Measurements from ENCODE around the gene R3HCC1L.

Gene R3HCC1L

DNA sequence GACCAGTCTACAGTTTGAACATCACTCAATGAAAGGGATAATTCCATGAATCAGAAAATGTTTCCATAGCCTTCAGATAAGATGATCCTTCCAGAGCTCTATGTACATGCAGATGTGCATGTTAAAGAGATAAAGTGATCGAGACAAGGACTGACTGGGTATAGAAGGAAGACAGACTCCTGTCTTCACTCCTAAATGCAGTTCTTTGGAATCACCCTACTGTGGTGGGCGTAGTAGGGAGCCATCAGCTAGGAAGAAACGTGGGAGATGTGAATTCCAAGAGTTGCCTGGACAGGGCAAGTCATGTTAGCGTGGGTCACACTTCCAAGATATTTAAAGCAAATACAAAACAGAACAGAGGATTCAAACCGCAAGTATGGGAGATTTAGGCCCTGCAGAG is 109.7 kb downstream of the R3HCC1L start:
- H3K27ac ChIP-seq = no peak overlapping the region
- ChIA-PET POLR2A (ENCODE audit: low non-redundant PET) (no interaction called here), CTCF (interaction anchor here (0.6 to 1.4 kb wide), 2 partner anchors 65 to 1631 kb away, joined by 5 to 10 read pairs; no protein-coding TSS in a partner anchor)
- no peak for DNase-seq (ENCODE audit: low spot score)
- TF ChIP-seq CTCF (conservative IDR thresholded peaks at IDR 0.05; ENCODE audit: low read depth) = no peak

DNA sequence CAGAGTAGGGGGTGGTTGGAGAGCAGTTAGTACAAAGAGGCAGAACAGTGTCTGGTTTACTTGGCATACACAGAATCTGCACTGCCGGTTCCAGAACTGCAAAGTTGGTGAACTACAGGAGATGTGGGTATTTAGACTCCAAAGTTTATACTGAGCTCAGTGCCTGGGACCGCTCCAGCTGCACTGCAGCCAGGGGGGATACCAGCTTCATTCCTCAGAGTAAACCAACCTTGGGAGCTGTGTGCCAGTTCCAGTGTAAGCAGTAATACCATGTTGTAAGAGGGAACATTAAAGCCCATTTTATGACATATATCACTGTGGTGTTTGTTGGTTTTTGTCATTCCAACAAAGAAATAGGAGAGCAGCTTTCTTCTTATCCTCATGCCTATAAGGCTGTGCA is 110.1 kb downstream of the R3HCC1L start:
- CTCF ChIA-PET = interaction anchor here (0.5 kb wide), 1 partner anchor 65 kb away, joined by 3 read pairs; no protein-coding TSS in a partner anchor
- TF ChIP-seq CTCF (conservative IDR thresholded peaks at IDR 0.05; ENCODE audit: low read depth) = no peak
- DNase-seq (ENCODE audit: low spot score) = no peak
- no peak overlapping the region for H3K27ac ChIP-seq
- POLR2A ChIA-PET (ENCODE audit: low non-redundant PET) = no interaction called here

GRCh38 chr10:98246911-98247805 is 112.7 kb downstream of the R3HCC1L start:
- DNase-seq (ENCODE audit: low spot score) = no peak
- ChIA-PET CTCF (interaction anchor here (0.7 kb wide), 1 partner anchor 128 kb away, joined by 3 read pairs; no protein-coding TSS in a partner anchor), POLR2A (ENCODE audit: low non-redundant PET) (no interaction called here)
- no peak for TF ChIP-seq CTCF (conservative IDR thresholded peaks at IDR 0.05; ENCODE audit: low read depth)
- H3K27ac ChIP-seq = no peak overlapping the region

GRCh38 chr10:98248018-98248417 is 113.6 kb downstream of the R3HCC1L start:
- POLR2A ChIA-PET (ENCODE audit: low non-redundant PET) = no interaction called here
- CTCF ChIA-PET = no interaction called here
- no peak for DNase-seq (ENCODE audit: low spot score)
- no peak for TF ChIP-seq CTCF (conservative IDR thresholded peaks at IDR 0.05; ENCODE audit: low read depth)
- H3K27ac ChIP-seq = no peak overlapping the region

DNA sequence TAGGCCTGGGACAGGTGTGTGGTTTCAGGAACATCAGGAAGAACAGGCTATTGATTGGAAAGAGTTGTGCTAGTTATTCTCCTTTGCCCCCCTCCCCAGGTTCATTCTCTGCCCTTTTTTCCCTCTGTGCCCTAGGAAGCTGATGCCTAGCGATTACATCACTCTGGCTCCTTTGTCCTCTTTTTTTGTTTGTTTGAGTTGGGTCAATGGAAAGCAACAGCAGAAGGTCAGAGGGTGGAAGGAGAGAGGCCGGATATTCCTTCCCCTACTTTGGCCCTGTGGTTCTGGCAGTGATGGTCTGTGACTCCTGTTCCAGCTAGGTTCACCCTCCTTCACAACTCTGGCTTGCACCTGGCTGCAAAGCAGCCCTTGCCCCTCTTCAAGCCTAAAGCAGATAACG is 114.7 kb downstream of the R3HCC1L start:
- CTCF ChIA-PET = interaction anchor here (0.6 kb wide), 1 partner anchor 65 kb away, joined by 3 read pairs; no protein-coding TSS in a partner anchor
- POLR2A ChIA-PET (ENCODE audit: low non-redundant PET) = no interaction called here
- no peak for DNase-seq (ENCODE audit: low spot score)
- TF ChIP-seq CTCF (conservative IDR thresholded peaks at IDR 0.05; ENCODE audit: low read depth) = no peak
- H3K27ac ChIP-seq = no peak overlapping the region

- ChIA-PET CTCF (no interaction called here), POLR2A (ENCODE audit: low non-redundant PET) (no interaction called here)
- DNase-seq (ENCODE audit: low spot score) = no peak
- TF ChIP-seq CTCF (conservative IDR thresholded peaks at IDR 0.05; ENCODE audit: low read depth) = no peak
- H3K27ac ChIP-seq = no peak overlapping the region
These were observed 116.9 kb downstream of the R3HCC1L start for GRCh38 chr10:98251399-98251798.
